HG03097 (cell line): Measurements from ENCODE around the gene TSNAXIP1.
"Not testable (repeated sequence)": the region's sequence is repeated elsewhere in the genome, so short reads cannot be mapped to it uniquely, and the experiment has no call there.

Experiments used
- ATAC-seq: cut with Tn5 transposase; IDR thresholded peaks from one replicate; pipeline ENCODE4 v1.9.1; 2021; ENCODE audit not compliant: unreplicated experiment, low FRiP score

TSNAXIP1 gene

DNA sequence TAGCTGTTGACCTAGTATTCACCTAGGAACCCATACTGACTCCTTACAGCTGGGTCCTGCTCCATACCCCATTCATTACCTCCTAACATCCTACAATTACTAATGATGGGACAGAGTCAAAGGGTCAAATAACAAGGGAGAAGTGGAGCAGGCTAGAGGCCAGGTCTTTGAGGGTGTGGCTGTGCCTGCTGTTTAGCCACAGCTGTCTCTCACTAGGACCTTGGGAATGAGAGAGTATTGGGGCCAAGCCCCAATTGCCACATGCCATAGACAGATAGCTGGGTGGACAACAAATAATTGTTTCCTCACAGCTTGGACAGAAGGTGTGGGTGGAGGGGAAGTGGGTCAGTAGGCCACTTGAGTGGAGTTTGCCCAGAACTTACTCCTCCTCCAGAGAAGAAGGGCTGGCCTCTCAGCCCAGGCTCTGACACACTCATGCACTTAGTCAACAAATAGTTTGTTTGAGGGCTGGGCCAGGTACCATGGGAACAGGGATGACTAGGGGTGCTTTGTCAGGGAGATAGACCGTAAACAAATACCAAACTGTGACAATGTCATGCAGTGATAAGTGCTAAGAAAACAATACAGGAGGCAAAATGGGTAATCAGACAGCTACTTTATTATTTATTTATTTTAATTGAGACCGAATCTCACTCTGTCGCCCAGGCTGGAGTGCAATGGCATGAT, 51.0 kb downstream of the TSNAXIP1 start:
- ATAC-seq, result no peak

DNA sequence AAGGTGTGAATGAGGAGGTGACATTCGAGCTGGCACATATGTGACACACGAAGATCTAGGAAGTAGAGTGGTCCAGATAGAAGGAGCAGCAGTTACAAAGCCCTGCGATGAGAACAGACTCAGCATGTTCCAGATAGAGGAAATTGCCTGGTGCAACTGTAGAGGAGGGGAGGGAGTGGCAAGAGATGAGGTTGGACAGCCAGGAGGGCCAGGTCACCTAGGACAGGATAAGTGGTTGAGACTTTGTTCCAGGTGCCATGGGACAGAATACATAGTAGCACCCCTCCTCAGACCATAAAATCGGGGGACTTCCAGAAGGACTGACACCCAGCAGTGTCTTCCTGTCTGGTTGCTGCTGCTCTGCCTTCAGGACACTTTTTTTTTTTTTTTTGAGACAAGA, 51.8 kb downstream of the TSNAXIP1 start:
- ATAC-seq, result no peak

DNA sequence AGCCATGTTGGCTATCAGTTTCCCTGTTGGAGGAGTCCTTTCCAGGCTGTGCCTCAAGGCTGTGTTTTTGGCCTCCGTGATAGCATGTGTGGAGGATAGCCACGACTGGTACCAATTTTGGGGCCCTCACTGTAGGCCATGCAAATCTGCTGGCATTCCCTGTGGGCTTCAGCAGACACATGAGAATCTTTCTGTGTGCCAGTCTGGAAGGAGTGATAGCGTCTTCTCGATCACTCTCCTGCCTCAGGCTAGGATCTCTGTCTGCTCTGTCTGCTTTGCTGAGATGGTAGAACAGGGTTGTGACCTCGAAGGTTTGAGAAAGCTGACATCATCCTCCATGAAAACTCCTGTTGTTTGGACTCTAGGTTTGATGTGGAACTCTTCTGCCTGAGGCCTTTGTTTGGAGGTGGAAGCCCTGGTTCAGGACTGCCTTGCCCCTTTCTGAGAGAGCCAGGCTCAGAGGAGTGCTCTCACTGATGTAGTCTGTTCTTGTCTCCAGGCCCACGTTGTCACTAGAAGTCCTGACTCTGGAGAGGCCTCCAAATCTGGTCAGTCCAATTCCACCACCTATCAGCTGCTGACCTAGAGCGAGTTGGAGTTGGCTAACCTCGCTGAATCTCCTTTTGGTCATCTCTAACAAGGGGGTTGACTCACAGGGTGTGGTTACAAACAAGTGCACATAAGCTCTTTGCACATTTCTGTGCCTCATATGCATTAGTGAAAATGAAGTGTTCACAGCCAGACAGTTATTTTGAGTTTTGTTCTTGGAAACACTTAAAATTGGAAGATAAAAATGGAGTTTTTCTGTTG, 54.1 kb downstream of the TSNAXIP1 start:
- no peak for ATAC-seq

DNA sequence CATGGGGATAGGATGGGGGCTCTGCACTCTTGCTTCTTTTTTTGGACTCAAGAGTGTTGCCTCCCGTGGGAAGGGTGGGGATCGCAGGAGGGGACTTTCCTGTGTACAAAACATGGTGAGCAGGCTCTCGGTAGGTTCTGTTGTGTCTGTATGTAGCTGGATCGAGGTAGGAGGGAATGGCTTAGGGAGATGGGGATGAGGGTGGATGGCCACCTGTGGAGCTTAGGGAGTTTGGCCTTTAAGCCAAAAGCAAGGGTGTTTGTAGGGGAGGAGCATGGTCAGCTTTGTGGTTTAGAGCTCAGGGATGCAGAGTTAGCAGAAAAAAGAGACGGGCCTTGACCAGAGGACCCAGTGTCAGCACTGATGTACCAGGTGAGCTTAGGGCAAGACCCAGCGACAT, 55.2 kb downstream of the TSNAXIP1 start:
- ATAC-seq, result no peak

DNA sequence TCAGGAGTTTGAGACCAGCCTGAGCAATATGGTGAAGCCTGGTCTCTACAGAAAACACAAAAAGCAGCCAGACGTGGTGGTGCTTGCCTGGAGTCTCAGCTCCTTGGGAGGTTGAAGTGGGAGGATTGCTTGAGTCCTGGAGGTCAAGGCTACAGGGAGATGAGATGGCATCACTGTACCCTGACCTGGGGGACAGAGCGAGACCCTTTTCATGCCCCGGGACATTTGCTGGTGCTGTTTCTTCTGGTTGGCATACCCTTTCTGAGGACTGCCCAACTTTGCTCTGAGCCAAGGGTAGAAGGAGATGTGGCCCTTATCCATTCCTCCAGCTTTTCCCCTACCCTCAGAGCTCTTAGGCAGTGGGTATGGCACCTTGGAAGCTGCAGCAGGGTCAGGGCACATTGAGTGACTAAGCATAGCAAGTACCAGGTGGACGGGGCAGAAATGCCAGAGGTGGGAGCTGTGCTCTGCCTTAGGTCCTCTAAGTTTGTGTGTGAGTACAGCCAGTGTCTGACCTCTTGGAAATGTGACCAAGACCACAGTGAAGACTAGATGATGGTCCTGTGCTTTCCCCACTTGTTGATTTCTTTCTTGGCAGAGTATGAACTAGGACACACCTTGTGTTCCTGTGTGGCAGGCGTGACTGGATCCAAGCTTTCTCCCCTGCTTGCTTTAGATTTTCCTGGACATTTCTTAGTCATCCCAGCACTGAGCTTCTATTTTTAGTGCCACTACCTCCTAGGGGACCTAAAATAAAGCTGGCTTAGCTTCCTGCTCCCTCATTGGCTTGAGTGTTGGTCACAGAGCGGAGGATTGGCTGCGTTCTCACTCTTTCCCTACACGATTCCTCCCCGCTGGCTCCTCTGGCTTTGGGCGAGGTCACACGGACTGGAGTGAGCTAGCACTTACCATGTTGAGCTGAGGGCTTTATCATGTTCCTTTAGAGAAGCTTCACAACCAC, 56.2 kb downstream of the TSNAXIP1 start:
- no peak for ATAC-seq

DNA sequence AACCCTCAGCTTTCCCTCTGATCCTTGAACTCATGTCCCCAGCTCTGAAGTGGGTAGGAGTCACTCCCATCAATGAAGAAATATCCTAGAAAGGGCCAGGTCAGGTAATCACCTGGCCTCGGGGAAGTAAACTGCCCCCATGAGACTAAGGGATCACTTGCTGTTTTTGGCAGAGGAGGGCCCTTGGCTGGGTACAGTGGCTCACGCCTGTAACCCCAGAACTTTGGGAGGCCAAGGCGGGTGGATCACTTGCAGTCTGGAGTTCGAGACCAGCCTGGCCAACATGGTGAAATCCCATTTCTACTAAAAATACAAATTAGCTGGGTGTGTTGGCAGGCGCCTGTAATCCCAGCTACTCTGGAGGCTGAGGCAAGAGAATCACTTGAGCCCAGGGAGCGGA, 57.4 kb downstream of the TSNAXIP1 start:
- ATAC-seq, result not testable (repeated sequence)

DNA sequence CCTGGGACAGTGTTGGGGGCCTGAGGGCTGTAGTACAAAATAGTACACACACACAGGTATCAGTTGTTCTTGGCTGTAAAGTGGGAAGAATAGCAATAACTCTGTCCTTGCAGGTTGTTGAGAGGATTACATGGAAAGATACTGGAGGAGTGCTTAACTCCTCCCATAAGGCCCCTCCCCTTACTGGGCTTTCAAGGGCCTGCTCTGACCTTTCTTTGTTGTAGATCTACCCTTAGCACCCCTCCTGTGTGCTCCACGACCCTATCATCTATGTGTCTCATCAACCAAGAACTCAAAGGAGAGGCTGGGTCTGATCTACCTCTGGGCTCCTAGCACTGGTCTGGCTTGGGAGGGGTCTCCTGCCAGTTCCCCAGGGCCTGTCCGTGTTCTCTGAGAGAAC, 57.9 kb downstream of the TSNAXIP1 start:
- no peak for ATAC-seq

DNA sequence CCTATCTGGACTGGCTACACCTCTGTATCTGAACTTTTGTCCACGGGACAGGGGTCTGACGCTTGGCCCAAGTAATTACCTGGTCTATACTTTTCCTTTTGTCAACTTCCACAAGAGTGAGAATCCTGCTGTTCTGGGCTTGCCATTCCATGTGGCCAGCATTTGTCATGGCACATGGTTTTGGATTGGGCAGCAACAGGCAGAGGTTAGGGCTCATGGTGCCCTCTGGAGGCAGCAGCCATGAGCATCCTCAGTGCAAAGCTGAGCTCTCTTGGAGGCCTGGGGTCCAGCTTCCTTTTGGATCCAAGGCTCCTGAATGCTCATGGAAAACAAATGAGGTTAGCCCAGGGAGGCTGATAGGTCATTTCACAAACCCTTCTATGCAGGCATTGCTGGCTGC, 58.6 kb downstream of the TSNAXIP1 start:
- ATAC-seq, result no peak

DNA sequence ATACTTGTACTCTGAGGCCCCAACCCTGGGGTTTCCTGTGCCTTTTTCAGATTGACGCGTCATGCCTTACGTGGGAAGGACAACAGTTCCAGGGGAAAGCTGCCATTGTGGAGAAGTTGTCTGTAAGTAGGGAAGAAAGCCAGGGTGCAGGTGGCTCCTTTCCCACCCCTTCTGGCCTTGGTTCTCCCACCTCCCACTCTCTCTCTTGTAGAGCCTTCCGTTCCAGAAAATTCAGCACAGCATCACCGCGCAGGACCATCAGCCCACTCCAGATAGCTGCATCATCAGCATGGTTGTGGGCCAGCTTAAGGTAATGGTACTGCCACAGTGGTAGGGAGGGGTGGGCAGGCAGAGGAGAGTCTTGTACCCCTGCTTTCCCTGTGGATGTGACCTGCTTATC, 61.6 kb downstream of the TSNAXIP1 start:
- ATAC-seq, result no peak

DNA sequence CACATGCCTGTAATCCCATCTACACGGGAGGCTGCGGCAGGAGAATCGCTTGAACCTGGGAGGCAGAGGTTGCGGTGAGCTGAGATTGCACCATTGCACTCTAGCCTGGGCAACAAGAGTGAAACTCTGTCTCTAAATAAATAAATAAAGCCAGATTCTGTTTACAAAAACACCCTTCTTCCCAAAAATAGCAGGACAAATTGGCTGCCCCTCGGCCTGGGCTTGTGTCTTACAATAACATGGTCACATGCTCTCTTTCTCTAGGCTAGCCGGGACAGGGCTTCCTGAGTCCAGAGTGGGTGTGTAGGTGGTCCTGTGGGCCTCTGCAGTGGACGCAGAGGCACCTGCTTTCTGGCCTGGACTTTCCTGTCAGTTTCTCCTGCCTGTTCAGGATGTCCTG, 63.0 kb downstream of the TSNAXIP1 start:
- no peak for ATAC-seq

DNA sequence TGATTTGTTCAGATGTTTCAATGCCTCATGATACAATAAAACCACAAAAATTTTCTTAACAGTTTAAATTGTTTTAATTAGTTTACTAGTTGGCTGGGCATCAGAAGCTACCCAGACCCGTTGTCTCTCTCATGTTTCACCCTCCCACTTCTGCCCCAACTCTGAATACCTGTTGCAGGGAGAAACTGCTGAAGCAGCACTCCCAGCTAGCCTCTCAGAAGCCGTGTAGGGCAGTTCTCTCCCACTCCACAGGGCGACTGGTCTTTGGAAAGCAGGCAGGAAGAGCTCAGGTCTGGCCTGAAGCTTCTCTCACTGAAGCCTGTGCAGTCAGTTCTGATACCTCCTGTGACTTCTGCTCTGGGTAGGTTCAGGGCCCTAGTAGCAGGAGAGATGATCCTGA, 64.6 kb downstream of the TSNAXIP1 start:
- ATAC-seq, result no peak

DNA sequence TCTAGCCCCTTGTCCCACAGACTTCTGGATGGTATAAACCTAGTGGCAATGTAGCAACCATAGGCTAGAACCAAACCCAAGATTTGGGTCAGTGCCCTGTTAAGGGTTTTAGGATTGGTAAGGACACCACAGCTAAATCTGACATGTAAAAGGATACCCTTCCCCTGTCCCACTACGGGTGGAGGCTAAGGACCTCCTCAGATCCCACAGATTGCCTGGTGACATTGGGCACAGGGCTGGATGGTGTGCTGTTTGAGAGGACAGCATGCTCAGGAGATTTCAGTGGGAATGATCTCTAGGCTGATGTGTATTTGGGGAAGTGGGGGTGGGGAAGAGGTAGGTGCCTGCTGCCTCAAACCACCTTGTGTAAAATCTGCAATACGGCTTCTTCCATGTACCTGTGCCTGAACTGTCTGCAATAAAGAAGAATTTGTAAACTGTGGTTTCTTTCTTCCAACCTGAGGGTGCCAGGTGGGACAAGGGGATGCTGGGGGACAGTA, 65.5 kb downstream of the TSNAXIP1 start:
- ATAC-seq, result no peak

DNA sequence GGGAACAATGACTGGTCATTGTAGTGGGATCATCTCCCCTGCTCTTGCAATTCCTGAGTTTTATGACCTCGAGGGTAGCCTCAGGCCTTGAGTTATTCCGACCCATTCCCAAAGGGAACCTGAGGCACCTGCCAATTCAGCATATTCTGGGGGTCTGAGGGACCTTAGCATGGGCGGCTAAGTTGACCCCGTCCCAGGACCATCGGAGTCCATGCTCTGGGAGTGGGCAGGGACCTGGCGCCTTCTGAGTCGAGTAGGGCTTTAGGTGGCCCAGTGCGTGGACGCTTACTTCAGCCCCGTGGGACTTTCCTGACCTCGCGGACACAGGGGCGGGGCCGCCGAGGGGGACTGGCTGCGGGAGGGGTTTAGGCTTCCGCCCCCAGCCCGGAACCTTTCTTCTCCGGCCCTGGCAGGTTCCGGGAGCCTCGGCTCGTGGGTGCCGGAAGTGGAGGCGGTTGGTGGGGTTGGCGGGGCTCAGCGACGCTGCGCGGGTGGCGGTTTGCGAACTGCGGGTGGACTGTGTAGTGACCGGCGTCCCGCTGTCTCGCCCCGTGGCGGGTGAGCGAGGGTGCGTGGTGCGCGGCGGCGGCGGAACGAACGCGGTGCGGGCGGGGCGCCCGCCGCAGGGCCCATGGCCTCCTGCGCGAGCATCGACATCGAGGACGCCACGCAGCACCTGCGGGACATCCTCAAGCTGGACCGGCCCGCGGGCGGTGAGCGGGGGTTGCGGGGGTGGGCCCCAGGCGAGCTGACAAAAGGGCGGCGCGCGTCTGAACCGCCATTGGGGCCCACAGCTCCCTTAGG, 66.1 kb downstream of the TSNAXIP1 start, which contains the start of gene EDC4:
Gene EDC4 (plus strand): TSS at position 422 of the 804 bp plus-strand sequence. CDS start 210 bp downstream, at position 632.
- peak; percentile 64 for ATAC-seq

DNA sequence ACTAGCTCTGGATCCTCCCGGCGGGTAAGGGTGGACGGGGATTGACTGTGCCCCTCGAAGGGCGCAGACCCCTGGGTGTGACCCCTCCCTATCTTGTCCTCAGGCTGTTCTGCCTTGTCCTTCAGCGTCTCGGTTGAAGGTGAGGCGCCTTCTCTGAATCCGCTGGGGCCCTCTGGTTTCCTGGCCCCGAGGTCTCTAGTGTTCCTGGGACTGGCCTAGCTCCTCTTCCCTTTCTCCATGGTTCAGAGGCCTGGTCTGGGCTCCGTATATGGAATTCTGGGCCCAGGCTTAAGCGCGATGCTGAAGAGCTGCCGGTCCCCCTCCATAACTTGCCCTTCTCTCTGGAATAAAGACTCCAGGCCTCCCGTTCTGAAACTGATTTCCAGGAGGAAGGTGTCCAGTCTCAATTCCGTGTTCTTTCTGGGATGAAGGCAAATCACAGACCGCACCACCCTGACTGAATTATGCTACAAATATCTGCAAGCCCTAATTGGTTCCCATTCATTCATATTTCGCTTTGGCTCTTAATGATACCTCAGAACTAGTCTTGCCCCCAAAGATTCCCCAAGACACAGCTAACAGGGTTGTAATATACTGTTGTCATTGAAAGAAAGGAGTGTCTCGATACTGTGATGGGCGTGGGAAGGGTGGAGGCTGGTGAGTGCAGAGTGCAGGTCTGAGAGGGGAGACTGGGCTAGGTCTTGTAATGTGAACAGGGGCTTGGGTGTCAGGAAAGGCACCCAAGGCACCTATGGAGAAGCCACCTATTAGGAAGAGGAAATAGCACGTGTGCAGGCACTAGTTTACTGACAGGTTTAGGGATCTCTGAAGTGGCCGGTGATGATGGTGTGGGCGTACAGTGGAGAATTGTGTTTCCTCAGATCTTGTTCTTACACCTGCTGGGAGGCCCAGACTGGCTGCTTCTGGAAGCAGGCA, 67.0 kb downstream of the TSNAXIP1 start:
- no peak for ATAC-seq

DNA sequence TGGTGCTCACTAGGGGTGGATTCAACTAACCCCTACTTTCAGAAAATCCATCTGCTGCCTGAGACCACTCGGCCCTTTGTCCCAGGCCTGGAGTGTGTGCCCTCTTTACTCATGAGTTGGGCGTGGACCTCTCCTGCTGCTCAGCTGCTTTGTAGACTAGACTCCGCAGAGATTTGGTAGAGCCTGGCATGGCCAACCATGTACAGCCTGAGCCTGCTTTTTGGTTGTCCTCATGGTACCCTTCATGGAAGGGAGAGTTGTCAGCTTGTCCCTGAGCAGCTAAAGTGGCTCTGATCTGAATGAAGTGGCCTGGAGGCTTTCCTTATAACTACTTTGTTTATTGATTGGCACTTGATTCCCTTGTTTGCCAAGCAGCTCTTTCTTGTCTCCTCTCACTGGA, 67.7 kb downstream of the TSNAXIP1 start:
- no peak for ATAC-seq

DNA sequence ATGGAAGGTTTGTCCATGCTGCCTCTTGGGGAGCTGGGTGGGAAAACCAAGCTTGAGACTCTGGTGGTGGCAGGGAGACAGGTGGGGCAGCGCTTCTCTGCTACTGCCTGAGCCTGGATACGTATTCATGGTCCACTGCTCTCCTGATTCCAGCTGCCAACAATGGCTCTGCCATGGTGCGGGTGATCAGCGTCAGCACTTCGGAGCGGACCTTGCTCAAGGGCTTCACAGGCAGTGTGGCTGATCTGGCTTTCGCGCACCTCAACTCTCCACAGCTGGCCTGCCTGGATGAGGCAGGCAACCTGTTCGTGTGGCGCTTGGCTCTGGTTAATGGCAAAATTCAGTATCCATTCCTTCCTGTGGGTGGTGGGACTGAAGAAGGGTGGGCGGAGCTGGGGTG, 70.4 kb downstream of the TSNAXIP1 start:
- no peak for ATAC-seq
